ENCODE data around the gene GPR82.

- TF ChIP-seq CTCF (optimal IDR thresholded peaks at IDR 0.05 in 1 of 3, IDR thresholded peaks at IDR 0.05 in 1 of 3, conservative IDR thresholded peaks at IDR 0.05 in 1 of 3; ENCODE audit: extremely low read depth in 1 of 3, insufficient read depth in 2 of 3, low read length in 3 of 3): no peak
- TF ChIP-seq EZH2 (IDR thresholded peaks at IDR 0.05; ENCODE audit: low read length): no peak
Observed at GRCh38 chrX:41722816-41723618, 964 bp upstream of the GPR82 start.
